PFSK-1 (cell line): ENCODE data around the gene PLEKHG4B.

Source experiments
- POLR2AphosphoS5 ChIP-seq: IDR thresholded peaks from 2 replicates; pipeline ENCODE4 v1.6.1; 2012; ENCODE audit warnings: low read depth, mild to moderate bottlenecking, control low read depth, low read length, moderate library complexity
- TAF1 ChIP-seq: IDR thresholded peaks from 2 replicates; pipeline ENCODE4 v1.6.1; 2012; ENCODE audit warnings: low read length, control low read depth, borderline replicate concordance; ENCODE audit not compliant: insufficient read depth
- TF ChIP-seq, protein P1 (sequence below), 2 experiments: IDR thresholded peaks; 2 replicates each; pipeline versions ENCODE4 v1.6.1 to v1.8.0; 2011 to 2012; ENCODE audit warnings: low read depth in 2 of 2, low read length in 2 of 2, control low read depth in 1 of 2, inconsistent platforms in 1 of 2, mild to moderate bottlenecking in 1 of 2, moderate library complexity in 1 of 2; ENCODE audit not compliant: insufficient read depth in 1 of 2

DNA sequence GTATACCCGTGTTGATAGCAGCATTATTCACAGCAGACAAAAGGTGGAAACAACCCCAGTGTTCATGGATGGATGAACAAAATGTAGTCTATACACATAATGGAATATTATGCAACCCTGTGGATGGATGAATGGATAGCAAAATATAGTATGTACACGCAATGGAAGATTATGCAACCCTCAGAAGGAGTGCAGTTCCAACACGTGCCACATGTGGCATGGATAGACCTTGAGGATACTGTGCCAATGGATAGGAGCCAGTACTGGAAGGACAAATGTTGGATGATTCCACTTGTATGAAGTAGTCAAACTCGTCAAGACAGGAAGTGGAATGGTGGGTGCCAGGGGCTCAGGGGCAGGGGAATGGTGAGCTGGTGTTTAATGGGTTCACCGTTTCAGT, 44.9 kb downstream of the PLEKHG4B start:
- TF ChIP-seq, protein P1, sequence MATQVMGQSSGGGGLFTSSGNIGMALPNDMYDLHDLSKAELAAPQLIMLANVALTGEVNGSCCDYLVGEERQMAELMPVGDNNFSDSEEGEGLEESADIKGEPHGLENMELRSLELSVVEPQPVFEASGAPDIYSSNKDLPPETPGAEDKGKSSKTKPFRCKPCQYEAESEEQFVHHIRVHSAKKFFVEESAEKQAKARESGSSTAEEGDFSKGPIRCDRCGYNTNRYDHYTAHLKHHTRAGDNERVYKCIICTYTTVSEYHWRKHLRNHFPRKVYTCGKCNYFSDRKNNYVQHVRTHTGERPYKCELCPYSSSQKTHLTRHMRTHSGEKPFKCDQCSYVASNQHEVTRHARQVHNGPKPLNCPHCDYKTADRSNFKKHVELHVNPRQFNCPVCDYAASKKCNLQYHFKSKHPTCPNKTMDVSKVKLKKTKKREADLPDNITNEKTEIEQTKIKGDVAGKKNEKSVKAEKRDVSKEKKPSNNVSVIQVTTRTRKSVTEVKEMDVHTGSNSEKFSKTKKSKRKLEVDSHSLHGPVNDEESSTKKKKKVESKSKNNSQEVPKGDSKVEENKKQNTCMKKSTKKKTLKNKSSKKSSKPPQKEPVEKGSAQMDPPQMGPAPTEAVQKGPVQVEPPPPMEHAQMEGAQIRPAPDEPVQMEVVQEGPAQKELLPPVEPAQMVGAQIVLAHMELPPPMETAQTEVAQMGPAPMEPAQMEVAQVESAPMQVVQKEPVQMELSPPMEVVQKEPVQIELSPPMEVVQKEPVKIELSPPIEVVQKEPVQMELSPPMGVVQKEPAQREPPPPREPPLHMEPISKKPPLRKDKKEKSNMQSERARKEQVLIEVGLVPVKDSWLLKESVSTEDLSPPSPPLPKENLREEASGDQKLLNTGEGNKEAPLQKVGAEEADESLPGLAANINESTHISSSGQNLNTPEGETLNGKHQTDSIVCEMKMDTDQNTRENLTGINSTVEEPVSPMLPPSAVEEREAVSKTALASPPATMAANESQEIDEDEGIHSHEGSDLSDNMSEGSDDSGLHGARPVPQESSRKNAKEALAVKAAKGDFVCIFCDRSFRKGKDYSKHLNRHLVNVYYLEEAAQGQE (IDR thresholded peaks at IDR 0.05; ENCODE audit: insufficient read depth in 1 of 2, low read depth in 2 of 2, low read length in 2 of 2), result no peak
- no peak for TF ChIP-seq TAF1
- TF ChIP-seq POLR2AphosphoS5, result no peak
